Breast epithelium (tissue), 4 donors: ENCODE data around the gene SAFB. TPM values are rescaled to one million over a fixed set of nuclear protein-coding genes. Genes with fewer than 3 reads are reported as not detected.

Source experiments
- DNase-seq, 2 donors: peaks; one replicate each; pipeline ENCODE4 v3.0.0-alpha.2; 2019; ENCODE audit warnings: low spot score in 2 of 2
- H3K27ac ChIP-seq, 2 donors: fragments of 200-600 bp; sonication (generic) in 1 of 2; one replicate each; pipeline ENCODE4 v1.5.1; 2016 to 2019; ENCODE audit warnings: mild to moderate bottlenecking in 1 of 2
- H3K27me3 ChIP-seq, 2 donors: fragments of 200-600 bp; sonication (generic) in 1 of 2; one replicate each; pipeline versions ENCODE4 v1.5.1 to v1.6.0; 2017 to 2019; ENCODE audit warnings: control low read depth in 1 of 2, mild to moderate bottlenecking in 1 of 2
- H3K36me3 ChIP-seq: fragments of 200-600 bp; one replicate; pipeline ENCODE4 v1.5.1; 2019
- H3K4me1 ChIP-seq, 2 donors: fragments of 200-600 bp; sonication (generic); one replicate each; pipeline ENCODE4 v1.5.1; 2016 to 2019; ENCODE audit warnings: control low read depth in 1 of 2
- H3K4me3 ChIP-seq, 3 donors: fragments of 200-600 bp; sonication (generic); 1 replicate in 2 of 3; 2 replicates in 1 of 3; pipeline ENCODE4 v1.5.1; 2016 to 2019; ENCODE audit warnings: mild to moderate bottlenecking in 3 of 3, moderate library complexity in 2 of 3
- H3K9me3 ChIP-seq, 2 donors: fragments of 200-600 bp; sonication (generic) in 1 of 2; one replicate each; pipeline ENCODE4 v1.5.1; 2016 to 2019; ENCODE audit warnings: control low read depth in 1 of 2
- POLR2A ChIP-seq: fragments of 450-650 bp; IDR thresholded peaks from one replicate; pipeline ENCODE4 v1.6.1; 2016; ENCODE audit warnings: antibody characterized with exemption, mild to moderate bottlenecking, moderate library complexity
- POLR2AphosphoS5 ChIP-seq, 3 donors: sonication (generic); formaldehyde crosslinking; IDR thresholded peaks; one replicate each; pipeline ENCODE4 v1.6.1; 2017; ENCODE audit warnings: antibody characterized with exemption in 3 of 3
- intact Hi-C: fragments of 100-400 bp; cut with DNase I; formaldehyde crosslinking; loops from one replicate; pipeline ENCODE4 v1.15.1; 2023; ENCODE audit warnings: low total_unique reads
- total RNA-seq, 3 donors: library from RNA; depleted of rRNA; stranded (reverse); fragments of >200 nt; gene quantifications; one replicate each; pipeline ENCODE4 v1.1.0, GENCODE V29; 2016
- TF ChIP-seq, protein P1 (sequence below), 3 donors: fragments of 450-650 bp; IDR thresholded peaks; one replicate each; pipeline ENCODE4 v1.5.1; 2016 to 2017; ENCODE audit warnings: antibody characterized with exemption in 3 of 3, mild to moderate bottlenecking in 3 of 3, moderate library complexity in 3 of 3

SAFB gene
- total RNA-seq, 3 donors from 2014 or later = 64.2 to 112 (median 111) TPM

DNA sequence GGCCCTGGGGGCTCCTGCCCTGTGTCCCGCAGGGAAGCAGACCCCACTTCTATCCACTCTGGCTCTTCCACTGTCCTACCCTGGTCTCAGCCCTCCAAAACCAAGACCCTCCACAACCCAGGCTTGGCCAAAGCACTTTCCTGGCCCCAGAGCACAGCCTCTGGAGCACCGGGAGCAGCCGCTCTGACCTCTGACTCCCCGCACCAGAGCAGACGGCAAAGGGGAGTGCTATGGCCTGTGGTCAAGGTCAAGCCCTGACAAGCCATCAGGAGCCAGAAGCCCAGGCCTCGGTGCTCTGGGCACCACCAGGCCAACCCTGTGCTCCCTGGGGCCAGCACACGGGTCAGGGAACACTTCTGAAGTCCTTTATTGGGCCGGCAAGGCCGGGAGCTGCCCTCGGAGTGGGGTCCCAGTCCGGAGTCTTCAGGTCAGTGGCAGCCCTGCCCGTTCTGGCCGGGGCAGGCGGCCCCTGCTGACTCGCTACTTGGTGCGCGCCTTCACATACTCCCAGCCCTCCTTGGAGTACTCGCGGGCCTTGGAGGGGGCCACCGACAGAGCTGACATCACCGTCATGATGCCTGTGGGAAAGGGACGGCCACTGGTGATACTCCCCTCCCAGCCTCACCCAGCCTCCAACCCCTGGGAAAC lies 55.3 kb downstream of the SAFB start:
- Histone ChIP-seq H3K4me1 (peaks cover 9 to 13% of the 10 kb centered on the region in 2 donors), H3K27ac (no peak overlapping the region), H3K4me3 (no peak overlapping the region), H3K36me3 (no peaks in the 10 kb centered on the region), H3K9me3 (no peaks in the 10 kb centered on the region), H3K27me3 (no peaks in the 10 kb centered on the region)
- intact Hi-C loops = no loop called here
- TF ChIP-seq POLR2A = no peak
- TF ChIP-seq, protein P1, sequence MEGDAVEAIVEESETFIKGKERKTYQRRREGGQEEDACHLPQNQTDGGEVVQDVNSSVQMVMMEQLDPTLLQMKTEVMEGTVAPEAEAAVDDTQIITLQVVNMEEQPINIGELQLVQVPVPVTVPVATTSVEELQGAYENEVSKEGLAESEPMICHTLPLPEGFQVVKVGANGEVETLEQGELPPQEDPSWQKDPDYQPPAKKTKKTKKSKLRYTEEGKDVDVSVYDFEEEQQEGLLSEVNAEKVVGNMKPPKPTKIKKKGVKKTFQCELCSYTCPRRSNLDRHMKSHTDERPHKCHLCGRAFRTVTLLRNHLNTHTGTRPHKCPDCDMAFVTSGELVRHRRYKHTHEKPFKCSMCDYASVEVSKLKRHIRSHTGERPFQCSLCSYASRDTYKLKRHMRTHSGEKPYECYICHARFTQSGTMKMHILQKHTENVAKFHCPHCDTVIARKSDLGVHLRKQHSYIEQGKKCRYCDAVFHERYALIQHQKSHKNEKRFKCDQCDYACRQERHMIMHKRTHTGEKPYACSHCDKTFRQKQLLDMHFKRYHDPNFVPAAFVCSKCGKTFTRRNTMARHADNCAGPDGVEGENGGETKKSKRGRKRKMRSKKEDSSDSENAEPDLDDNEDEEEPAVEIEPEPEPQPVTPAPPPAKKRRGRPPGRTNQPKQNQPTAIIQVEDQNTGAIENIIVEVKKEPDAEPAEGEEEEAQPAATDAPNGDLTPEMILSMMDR (IDR thresholded peaks at IDR 0.05) = no peak
- no peak for TF ChIP-seq POLR2AphosphoS5 (IDR thresholded peaks at IDR 0.05)
- DNase-seq = no peak

DNA sequence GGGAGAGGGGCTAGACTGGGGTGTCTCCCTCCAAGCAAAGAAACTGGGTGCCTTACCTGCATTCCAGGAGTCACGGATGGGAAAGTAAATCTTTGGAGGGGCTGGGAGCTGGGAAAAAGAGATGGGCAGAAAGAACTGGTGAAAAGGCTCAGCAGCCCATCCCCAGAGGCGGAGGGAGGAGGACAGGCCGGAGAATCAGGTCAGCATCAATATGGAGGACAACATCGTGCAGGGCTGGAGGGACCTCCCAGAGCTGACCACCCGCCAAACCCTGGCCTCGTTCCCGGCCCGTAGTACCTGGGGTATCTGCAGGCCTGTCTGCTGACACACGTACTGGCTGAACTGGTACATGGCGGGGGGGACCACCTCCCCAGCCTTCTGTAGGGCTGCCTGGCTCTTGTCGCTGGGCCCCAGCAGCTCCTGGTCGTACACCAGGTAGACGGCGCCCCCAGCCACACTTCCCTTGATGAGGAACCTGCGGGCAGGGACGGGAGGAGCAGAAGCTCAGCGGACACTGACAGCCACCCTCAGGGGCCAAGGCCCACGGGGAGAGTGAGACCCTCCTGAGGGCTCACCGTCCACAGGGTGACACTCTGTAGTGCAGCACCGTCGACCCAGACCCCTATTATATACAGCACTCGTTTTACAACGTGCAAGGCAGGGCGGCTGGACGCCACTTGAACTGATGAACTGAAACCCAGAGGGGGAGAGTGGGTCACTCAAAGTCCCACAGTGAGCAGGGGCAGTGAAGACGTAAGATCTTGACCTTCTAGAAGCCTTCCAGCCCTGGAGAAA lies 56.6 kb downstream of the SAFB start:
- H3K4me3 ChIP-seq = peak overlapping the region; percentile 81 to 99 (median 82)
- no peaks in the 10 kb centered on the region for H3K36me3 ChIP-seq
- H3K27me3 ChIP-seq = no peaks in the 10 kb centered on the region
- peak overlapping the region; percentile 92 to 93 for H3K27ac ChIP-seq
- DNase-seq = no peak
- TF ChIP-seq, protein P1 (IDR thresholded peaks at IDR 0.05) = no peak
- TF ChIP-seq POLR2A = no peak
- TF ChIP-seq POLR2AphosphoS5 (IDR thresholded peaks at IDR 0.05) = no peak
- no peaks in the 10 kb centered on the region for H3K9me3 ChIP-seq
- H3K4me1 ChIP-seq = peaks cover 9 to 13% of the 10 kb centered on the region in 2 donors
- intact Hi-C loops = no loop called here

DNA sequence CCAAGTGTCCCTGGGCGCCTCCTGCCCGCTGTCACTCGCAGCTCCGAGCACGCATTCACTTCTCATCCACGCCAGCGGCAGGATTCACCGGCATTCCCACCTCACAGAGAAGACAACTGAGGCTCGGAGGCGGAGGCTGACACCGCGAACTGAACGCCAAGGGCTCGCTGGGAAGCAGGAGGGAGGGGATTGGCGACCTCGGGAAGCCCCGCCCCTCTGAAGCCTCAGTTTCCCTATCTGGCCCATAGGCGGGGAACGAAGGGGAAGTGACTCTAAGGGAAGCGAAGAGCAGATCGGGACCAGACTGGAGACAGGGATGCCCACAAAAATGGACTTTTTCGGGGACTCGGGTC lies 57.2 kb downstream of the SAFB start:
- peak overlapping the region; percentile 92 to 93 for H3K27ac ChIP-seq
- H3K36me3 ChIP-seq = no peaks in the 10 kb centered on the region
- peaks cover 9 to 13% of the 10 kb centered on the region in 2 donors for H3K4me1 ChIP-seq
- H3K9me3 ChIP-seq = no peaks in the 10 kb centered on the region
- peak in 1 of 2 donors; percentile 51 for DNase-seq
- no peak for TF ChIP-seq POLR2A
- no peak for TF ChIP-seq POLR2AphosphoS5 (IDR thresholded peaks at IDR 0.05)
- TF ChIP-seq, protein P1 (IDR thresholded peaks at IDR 0.05) = no peak
- H3K4me3 ChIP-seq = peak overlapping the region; percentile 81 to 99 (median 82)
- intact Hi-C loops = no loop called here
- no peaks in the 10 kb centered on the region for H3K27me3 ChIP-seq

DNA sequence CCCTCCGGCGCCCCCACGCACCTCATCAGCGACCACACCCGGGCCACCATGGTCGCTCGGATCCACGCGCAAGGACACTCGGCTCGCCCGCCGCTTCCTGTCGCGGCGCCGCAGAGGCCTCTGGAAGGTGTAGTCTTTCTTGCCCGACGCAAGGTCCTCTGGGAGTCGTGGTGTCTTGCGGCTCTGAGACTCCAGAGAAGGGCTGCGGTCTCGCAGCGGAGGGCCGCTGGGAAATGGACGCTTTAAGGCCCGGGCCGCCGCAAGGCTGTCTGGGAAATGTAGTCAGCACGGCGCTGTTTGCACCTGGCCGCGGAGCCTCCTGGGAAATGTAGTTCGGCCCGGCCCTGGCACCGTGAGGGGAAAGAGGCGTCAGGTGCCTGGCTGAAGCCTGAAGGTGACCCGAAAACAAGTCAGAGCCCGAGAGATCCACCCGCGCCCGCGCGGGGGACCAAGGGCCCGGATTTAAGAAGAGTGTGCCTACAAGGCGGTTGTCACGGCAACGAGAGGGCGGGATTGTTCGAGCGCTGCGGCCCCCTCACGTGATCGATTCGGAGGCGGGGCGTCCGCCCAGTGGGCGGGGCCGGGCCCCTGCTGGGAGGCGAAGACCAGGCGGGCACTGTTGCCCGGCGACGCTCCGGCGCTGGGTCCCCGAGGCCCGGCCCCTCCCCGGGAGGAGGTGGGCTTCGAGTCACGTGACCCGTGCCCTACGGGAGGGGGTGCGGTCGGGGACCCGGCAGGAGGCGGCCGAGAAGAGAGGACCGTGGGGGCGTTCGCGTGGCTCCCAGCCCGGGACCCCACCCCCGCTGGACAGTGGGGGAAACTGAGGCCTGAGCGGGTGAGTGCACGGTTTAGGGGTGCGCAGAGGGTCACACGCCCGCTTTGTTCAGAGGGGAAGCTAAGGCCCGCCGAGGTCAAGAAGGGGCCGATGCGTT lies 57.8 kb downstream of the SAFB start, which contains the start of the genes HSD11B1L and MICOS13:
Gene HSD11B1L, plus strand, starts transcription at position 591 of the 932 bp plus-strand sequence. CDS start 3,806 bp downstream, outside the sequence.
Gene MICOS13, minus strand, starts transcription at position 80 of the 932 bp plus-strand sequence. Its CDS starts 30 bp downstream, at position 50.
- Histone ChIP-seq H3K36me3 (no peaks in the 10 kb centered on the region), H3K27ac (peak within 1 kb of the TSS; percentile 92 to 93), H3K4me1 (peaks cover 9 to 13% of the 10 kb centered on the region in 2 donors), H3K27me3 (no peaks in the 10 kb centered on the region), H3K4me3 (peak within 1 kb of the TSS; percentile 81 to 99 (median 82)), H3K9me3 (no peaks in the 10 kb centered on the region)
- intact Hi-C loops = no loop called here
- peak; percentile 98 to 99 for DNase-seq
- TF ChIP-seq POLR2AphosphoS5 (IDR thresholded peaks at IDR 0.05) (peak; percentile 74 to 79 (median 78)), POLR2A (peak; percentile 24)
- TF ChIP-seq, protein P1 (IDR thresholded peaks at IDR 0.05) = peak in 1 of 3 donors; percentile 6
